Activated CD4-positive, alpha-beta T cell treated with anti-CD3 and anti-CD28 coated beads for 48 hours (primary cell): ENCODE measurements around the gene IFT88.
"Not testable (repeated sequence)": the region's sequence is repeated elsewhere in the genome, so short reads cannot be mapped to it uniquely, and the experiment has no call there.

ENCODE experiments used
- DNase-seq: peaks from one replicate; pipeline ENCODE4 v3.0.0-alpha.2; 2020

The IFT88 gene

GRCh38 chr13:20633802-20634201 is 66.8 kb downstream of the IFT88 start:
- no peak for DNase-seq

GRCh38 chr13:20636079-20636478 is 69.1 kb downstream of the IFT88 start:
- DNase-seq: no peak

- no peak for DNase-seq
Observed at GRCh38 chr13:20637811-20638210, 70.9 kb downstream of the IFT88 start.

- DNase-seq: no peak
Observed at GRCh38 chr13:20647758-20648157, 80.8 kb downstream of the IFT88 start.

GRCh38 chr13:20652946-20653345 is 86.0 kb downstream of the IFT88 start:
- no peak for DNase-seq

- DNase-seq: no peak
Observed at GRCh38 chr13:20654156-20654555, 87.2 kb downstream of the IFT88 start.

GRCh38 chr13:20658451-20659040 is 91.6 kb downstream of the IFT88 start:
- no peak for DNase-seq

GRCh38 chr13:20664351-20664750 is 97.4 kb downstream of the IFT88 start:
- no peak for DNase-seq

GRCh38 chr13:20666948-20667347 is 100.0 kb downstream of the IFT88 start:
- no peak for DNase-seq

GRCh38 chr13:20667857-20668437 is 101.0 kb downstream of the IFT88 start:
- DNase-seq: no peak

GRCh38 chr13:20669162-20669561 is 102.2 kb downstream of the IFT88 start:
- no peak for DNase-seq

GRCh38 chr13:20671789-20672188 is 104.8 kb downstream of the IFT88 start:
- no peak for DNase-seq

- DNase-seq: no peak
Observed at GRCh38 chr13:20672772-20673171, 105.8 kb downstream of the IFT88 start.

GRCh38 chr13:20673715-20674114 is 106.8 kb downstream of the IFT88 start:
- DNase-seq: no peak

GRCh38 chr13:20676213-20676612 is 109.3 kb downstream of the IFT88 start:
- no peak for DNase-seq

- not testable (repeated sequence) for DNase-seq
Observed at GRCh38 chr13:20678606-20679005, 111.6 kb downstream of the IFT88 start.

- no peak for DNase-seq
Observed at GRCh38 chr13:20679879-20680278, 112.9 kb downstream of the IFT88 start.

- no peak for DNase-seq
Observed at GRCh38 chr13:20680416-20681080, 113.6 kb downstream of the IFT88 start.

- DNase-seq: not testable (repeated sequence)
Observed at GRCh38 chr13:20681481-20681880, 114.5 kb downstream of the IFT88 start.

- no peak for DNase-seq
Observed at GRCh38 chr13:20682061-20682460, 115.1 kb downstream of the IFT88 start.

GRCh38 chr13:20684041-20684440 is 117.1 kb downstream of the IFT88 start:
- no peak for DNase-seq

GRCh38 chr13:20684546-20684945 is 117.6 kb downstream of the IFT88 start:
- no peak for DNase-seq

- no peak for DNase-seq
Observed at GRCh38 chr13:20685092-20685491, 118.1 kb downstream of the IFT88 start.

- no peak for DNase-seq
Observed at GRCh38 chr13:20686167-20686566, 119.2 kb downstream of the IFT88 start.
